LoVo (cell line): ENCODE measurements around the gene RDH14.

Experiments used
- DNase-seq: peaks from one replicate; pipeline ENCODE4 v3.0.0-alpha.2; 2016; ENCODE audit warnings: low spot score

The RDH14 gene, protein sequence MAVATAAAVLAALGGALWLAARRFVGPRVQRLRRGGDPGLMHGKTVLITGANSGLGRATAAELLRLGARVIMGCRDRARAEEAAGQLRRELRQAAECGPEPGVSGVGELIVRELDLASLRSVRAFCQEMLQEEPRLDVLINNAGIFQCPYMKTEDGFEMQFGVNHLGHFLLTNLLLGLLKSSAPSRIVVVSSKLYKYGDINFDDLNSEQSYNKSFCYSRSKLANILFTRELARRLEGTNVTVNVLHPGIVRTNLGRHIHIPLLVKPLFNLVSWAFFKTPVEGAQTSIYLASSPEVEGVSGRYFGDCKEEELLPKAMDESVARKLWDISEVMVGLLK

DNA sequence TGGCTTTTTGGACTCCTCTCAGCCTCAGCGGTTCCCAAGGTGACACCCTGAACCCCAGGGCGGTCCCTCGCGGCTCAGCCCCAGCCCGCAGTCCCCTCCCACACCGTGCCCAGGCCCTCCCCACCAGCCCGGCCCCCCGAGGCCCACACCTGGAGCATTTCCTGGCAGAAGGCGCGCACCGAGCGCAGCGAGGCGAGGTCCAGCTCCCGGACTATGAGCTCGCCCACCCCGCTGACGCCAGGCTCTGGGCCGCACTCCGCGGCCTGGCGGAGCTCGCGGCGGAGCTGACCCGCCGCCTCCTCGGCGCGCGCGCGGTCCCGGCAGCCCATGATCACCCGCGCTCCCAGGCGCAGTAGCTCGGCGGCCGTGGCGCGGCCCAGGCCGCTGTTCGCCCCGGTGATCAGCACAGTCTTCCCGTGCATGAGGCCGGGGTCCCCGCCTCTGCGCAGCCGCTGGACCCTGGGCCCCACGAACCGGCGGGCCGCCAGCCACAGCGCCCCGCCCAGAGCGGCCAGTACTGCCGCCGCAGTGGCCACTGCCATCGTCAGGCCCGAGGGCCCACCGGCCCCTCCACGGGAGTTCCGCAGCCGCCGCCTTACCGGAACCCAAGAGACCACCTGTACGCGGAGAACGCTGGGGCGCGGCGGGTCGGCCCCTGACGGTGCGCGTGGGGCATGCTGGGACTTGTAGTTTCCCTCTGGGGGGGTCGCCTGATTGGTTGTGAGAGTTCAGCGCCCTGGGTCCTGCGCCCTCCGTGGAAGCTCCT lies at the start of gene RDH14:
Gene RDH14, minus strand, starts transcription at position 623 of the 766 bp plus-strand sequence. Its CDS starts 81 bp downstream, at position 542.
- DNase-seq, result peak; percentile 91

DNA sequence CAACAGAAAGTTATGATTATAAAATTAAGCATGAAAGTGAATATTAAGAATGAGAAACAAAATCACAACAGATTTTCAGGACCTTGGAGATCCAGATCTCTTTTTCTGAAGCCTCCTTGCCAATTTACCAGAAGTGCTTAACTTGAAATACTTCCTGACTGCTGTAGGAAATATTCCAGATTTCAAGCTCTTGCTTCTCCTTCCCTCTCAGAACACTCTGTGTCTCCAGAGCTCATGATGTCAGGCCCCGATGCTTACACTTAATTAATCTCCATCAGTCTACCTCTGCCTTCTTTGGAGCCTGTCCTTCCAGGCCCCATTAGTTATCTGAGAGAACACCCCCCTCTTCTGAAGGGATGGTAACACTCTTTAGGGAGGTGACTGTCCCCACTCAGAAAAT lies 49.6 kb upstream of the RDH14 start:
- DNase-seq, result no peak

DNA sequence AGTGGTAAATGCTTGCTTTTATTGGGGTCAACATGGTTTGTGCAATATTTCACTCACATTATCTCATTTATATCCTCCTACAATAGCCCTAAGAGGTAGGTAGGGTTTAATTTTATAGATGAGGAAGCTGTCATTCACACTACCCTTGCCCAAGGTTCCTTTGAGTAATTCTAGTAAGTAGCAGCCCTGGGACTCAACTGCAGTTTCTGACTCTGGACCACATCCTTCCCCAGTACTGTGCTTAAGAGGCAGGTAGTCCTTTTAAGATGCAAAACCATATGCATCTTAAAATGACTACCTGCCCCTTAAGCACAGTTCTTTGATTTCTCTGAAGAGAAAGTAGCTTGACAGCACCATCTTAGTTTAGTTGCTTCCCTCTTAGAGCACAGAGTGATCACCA lies 44.7 kb upstream of the RDH14 start:
- no peak for DNase-seq

DNA sequence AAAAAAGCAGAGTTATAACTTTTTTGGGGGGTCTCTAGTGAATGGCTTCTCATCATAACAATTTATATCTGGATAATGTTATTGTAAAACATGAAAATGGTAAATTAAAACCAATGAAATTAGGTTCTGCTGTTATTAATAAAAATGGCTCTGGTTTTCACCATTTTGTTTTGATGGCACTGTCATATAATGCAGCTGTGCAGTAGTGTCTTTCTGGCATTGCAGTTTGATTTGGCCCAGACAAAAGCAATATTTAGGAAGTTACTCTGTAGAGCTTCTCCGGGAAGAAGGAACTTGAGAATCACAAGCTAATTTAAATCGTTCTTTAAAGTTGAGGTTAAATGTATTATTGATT lies 44.1 kb upstream of the RDH14 start:
- DNase-seq, result no peak

DNA sequence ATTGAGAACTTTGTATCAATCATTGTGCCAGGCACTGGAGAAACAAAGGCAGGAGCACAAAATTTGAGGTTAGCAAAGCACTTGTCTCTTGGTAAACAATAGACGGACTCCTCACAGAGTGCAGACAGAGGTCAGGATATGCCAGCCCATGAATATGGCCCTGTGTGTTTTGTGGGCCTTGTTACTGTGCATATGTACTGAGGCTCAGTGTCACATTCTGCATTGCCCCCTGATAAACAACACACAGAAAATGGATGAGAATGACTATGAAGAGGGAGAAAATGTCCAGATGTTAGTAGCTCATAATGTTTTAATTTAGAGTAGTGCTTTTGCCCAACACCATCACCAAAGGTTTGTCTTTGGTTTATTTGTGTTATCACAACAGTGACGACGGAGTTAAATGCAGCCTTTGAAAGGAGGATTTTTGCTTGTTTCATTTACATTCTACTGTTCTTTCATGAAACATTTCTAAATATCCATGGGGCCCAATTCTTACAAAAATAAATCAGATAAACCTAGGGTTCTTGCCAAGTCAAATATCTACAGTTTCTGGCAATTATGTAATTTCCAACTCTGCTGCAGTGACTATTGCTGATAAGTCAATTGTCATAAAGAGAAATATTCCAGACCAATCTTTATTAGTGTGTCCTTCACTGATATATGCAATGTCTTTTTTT lies 43.5 kb upstream of the RDH14 start:
- no peak for DNase-seq

DNA sequence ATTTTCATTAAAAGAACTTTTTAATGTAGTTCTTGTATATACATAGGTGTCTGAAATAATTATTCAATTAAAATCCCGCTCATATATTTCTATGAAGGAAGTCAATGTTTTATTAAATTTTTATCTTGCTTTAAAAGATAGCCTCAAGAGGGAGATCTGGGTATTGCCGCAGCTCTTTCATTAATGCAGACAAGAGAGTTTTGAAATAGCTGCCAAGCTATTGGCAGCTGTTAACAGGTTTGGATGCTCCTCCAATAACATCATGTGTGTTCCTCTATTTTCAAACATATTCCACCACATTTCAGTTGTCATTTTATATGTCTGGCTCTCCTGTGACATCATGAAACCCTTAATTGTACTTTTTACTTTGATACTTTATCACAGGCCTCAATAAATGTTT lies 41.8 kb upstream of the RDH14 start:
- no peak for DNase-seq

DNA sequence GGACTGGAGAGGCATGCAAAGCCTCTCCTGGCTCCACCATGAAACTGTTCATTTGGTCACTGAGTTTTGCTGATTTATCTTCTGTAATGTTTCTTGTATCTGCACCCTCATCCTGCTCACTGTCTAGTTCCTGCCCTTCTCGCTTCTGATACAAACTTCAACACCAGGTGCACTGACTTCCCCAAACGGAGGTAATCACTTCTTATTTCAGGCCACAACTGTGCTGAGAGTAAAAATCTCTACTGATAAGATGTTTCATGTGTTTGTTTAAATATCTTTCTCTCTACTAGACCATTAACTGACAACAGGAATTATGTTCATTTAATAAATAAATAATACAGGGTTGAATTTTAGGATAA lies 39.8 kb upstream of the RDH14 start:
- DNase-seq, result no peak

DNA sequence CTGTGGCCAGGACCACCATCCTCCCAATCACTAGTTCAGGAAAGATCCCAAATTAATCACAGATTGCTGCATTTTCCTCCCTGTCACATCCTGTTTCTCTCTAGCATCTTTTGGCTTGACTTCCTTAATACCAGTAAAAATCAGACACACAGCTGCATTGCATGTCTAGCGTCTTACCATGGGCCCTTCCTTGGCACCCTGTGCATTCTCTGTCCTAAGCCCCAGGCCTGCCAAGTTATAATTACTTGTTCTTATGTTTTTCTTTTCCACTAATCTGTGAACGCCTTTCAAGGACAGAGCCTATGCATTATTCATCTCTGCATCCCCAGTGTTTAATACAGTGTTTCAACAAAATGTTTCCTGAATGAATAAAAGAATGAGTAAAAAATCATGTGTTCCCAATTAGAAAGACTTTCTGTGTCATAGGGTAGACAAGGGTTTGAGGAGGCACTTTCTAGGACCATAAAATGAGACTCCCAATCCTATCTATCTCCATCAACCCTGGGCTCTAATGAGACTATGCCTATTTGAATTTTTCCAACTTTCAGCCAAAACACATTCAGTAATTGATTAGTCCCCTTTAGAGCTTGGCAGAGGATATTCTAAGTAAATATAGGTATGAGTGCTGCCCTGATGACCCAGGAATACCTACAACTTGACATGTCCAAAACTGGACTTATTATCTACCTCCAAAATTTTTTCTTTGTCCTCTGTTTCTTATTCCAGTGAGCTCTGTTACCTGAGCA lies 39.2 kb upstream of the RDH14 start:
- DNase-seq, result no peak

DNA sequence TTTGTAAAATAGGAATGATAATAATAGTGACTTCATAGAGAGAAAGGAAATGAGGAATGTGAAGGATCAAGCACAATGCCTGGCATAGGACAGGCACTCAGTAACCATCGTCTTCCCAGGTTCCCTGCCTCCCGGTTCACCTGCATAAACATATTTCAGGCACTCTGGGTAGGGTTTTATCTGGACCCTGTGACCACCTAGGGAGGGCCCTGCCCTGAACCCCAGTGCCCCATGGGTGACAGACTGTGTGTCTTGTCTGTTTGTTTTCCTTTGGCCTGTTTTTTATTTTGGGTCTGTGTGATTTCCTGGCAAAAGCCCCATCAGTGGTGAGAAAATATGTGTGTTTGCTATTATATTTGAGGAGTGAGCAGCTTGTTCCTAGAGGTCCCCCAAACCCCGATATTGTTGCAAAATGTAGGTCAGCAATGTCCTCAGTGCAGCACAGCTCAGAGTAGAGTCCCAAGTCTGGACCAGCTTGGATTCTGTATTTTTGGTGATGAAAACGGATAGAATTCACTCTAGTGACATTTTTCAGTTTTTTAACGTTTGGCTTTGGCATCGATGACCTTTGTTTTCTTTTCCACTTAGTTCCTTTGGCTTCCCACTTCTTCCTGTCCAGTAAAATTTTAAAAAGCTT lies 38.5 kb upstream of the RDH14 start:
- no peak for DNase-seq

DNA sequence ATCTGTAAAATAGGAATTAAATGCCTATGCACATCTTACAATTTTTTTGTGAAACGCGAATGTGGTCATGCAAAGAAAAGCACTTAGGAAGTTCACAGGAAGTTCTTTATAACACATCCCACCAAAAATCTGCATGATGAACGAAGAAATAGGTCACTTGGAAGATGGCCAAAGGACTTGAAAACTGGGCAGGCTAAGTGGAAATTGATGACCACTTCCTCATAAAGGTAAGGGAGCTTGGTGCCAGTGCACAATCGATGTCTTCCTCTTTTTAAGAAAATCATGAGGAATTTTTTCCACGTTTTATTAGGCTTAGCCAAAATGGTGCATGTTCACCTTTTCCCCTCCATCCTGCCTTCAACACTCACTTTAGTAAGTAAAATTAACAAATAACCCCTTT lies 37.2 kb upstream of the RDH14 start:
- DNase-seq, result no peak

DNA sequence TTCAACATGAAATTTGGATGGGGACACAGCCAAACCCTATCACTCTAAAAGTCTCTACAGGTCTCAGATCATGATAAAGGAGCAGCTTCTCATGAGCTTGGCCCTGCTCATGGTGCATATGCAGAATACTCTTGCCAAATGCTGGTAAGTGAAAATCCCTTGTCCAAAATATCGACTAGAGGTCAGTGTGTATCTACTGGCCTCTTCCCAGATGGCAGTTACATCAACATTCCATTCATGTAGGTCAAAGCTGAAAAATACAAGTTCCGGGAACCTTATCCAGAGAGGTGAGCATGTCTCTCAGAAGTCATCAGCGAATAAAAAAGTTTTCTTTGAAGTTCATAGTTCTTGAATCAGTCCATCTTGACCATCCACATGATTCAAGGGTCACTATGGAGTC lies 36.5 kb upstream of the RDH14 start:
- DNase-seq, result no peak

DNA sequence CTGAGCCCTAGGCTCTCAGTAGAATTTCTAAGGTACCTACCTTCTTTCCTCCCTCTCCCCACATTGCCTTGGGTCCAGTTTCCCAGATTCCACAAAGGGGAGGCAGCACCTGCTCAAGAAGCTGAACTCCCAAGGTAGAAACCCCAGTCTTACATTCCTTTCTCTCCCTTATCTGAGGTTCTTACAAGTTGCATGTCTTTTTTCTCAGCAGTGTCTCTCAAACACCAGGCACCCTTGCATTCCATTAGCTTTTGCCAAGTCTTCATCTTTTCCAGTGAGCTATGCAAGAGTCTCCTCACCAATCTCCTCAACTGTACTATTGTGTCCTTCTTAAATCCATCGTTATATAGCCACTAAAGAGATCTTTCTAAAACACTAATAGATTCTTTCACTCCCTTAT lies 33.0 kb upstream of the RDH14 start:
- DNase-seq, result no peak

DNA sequence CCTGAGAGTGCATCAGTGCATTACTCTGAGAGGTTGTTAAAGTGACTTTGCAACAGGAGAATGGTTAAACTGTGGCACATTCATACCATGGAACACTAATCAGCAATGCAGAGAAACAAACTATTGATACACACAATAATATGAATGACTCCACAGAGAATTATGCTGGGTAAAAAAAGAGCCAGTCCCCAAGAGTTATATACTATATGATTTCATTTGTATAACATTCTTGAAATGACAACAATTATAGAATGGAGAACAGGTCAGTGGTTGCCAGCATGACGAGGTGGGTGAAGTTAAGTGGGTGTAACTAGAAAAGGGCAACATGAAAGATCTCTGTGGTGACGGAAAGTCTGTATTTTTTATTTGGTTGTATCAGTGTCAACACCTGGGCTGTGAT lies 31.9 kb upstream of the RDH14 start:
- DNase-seq, result no peak

DNA sequence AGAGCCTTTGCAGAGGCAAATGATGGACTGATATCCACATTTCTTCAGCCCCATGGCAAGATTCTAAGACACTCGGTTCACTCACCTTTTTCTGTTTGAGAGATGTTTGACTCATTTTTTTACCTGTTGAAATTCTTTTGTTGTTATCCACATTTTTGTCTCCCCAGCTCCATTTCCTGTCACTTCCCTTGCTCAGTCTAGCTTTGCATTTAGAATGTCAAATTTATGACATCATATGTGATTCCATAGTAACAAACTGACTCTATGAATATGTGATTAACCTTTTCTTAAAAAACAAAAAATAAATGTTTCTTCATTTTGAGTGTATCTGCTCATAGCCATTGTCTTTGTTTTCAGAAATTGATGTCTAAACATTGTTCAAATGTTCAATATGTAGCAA lies 28.9 kb upstream of the RDH14 start, which contains the start of gene NT5C1B:
Gene NT5C1B, minus strand, starts transcription at position 216 of the 400 bp plus-strand sequence. Its CDS starts 101 bp downstream, at position 115.
- DNase-seq, result no peak

DNA sequence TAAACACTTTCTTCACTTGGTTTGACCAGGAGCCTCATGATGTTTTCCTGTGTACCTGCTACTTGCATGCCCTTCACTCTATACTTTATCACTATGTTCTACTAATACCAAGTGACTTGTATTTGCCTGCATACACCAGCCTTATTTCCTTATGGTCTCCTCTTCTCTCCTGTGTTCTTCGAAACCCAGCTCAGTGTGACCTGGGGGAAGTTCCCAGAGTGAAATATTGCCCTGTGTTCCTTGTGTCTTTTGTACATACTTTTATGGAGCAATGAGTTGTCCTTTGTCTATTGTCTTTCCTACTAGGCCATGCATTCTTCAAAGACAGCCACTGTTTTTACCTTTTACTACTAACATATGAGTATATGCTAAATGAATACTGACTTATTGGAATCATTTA lies 28.3 kb upstream of the RDH14 start:
- no peak for DNase-seq

DNA sequence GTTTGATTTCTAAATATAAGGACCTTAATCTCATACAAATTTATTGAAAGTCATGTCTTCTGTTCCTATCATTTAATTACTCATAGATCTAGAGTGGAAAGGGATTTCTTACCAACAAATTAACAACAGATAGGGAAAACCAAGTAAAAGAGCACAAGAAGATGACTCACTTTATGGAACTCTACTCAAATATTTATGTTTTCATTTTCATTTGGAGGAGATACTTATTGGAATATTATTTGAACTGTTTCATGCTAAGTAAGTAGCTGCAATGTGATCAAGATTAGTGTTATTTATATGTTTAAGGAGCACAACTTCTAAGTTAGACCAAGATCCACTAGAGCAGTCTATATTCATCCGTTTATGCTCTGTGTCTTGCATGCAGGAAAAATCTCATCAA lies 27.6 kb upstream of the RDH14 start:
- no peak for DNase-seq

DNA sequence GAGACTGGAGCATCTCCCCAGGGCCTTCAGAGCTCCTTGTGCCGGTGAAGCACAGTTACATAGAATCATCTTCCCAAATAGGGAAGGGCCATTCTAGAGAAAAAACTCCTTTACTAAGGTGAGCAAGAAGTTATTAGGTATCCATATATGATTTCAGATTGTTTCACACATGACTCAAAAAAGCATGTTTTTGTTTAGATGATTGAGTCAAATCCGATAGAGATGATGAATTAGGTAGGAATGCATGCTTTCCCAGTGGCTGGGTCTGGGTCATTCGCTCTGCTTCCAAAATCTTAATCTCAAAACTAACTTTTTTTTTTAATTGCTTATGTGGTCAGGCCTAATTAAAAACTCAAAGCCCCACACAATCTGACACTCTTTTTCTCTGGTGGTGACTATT lies 25.1 kb upstream of the RDH14 start:
- DNase-seq, result no peak

DNA sequence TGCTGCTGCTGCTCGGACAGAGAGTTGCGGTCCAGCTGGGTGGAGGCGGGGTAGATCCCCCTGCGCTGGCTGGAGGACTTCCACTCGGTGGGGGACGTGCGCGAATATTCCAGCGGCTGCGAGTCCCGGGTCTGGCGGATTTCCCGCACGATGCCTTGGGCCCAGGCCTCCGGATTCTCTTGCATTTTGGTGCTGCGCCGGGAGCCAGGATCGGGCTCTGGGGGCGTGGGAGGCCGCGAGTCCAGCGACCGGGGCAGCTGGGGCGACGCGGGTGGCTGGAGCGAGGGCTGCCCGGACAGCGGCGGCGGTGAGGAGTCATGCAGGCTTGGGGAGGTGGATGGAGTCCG lies 24.1 kb upstream of the RDH14 start:
- DNase-seq, result no peak

DNA sequence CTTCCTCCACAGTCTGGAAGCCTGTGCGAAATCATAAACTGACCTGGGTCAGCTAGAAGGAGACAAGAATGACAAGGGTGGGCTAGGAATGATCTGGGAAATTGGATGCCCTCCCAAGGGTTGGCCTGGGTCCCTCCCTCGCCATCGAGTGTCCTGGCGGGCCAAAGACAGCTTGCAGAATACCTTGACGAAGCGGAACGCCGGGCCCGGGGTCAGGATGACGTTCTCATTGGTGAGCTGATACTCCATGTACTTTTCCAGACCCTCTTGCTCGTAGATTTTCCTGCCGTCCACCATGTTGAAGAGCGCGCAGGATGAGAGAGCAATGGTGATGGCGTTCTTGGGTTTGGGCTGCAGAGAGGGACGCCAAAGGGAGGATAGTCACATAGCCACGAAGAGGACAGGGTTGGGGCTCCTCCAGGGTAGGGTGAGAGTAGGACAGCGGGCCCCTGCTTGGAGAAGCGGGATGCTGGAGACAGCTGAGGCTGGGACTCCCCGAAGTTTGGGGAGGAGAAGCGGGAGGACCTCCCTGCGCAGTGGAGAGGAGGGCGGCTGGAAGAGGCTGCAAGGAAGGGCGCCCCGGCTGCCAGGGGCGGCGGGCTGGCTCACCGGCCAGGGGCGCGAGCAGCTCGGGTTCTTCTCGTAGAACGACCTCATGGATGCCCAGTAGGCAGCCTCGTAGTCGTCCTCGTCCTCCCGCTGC lies 23.6 kb upstream of the RDH14 start:
- DNase-seq, result no peak

DNA sequence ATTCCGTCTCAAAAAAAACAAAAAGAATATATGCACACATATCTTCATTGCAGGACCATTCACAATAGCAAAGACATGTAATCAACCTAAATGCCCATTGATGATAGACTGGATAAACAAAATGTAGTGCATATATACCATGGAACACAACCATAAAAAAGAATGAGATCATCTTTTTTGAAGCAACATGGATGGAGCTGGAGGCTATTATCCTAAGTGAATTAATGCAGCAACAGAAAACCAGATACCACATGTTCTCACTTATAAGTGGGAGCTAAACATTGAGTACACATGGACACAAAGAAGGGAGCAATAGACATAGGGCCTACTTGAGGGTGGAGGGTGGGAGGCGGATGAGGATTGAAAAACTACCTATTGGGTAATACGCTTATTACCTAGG lies 20.2 kb upstream of the RDH14 start:
- no peak for DNase-seq

DNA sequence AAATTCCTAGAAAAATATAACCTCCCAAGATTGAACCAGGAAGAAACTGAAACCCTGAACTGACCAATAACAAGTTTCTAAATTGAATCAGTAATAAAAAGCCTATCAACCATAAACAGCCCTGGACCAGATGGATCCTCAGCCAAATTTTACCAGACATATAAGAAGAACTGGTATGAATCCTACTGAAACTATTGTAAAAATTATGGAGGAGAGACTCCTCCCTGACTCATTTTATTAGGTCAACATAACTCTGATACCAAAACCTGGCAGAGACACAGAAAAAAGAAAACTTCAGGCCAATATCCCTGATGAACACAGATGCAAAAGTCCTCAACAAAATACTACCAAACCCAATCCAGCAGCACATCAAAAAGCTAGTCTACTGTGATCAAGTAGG lies 17.6 kb upstream of the RDH14 start:
- no peak for DNase-seq
